GM19372 (cell line): ENCODE data around the gene PDF.
A peak's percentile ranks its signal among the peaks of the same experiment; 100 is the strongest.
"Not testable (repeated sequence)": the region's sequence is repeated elsewhere in the genome, so short reads cannot be mapped to it uniquely, and the experiment has no call there.

Experiments
- ATAC-seq: cut with Tn5 transposase; IDR thresholded peaks from one replicate; pipeline ENCODE4 v1.9.1; 2021; ENCODE audit warnings: mild to moderate bottlenecking, low read depth, moderate library complexity; ENCODE audit not compliant: unreplicated experiment

Gene PDF

DNA sequence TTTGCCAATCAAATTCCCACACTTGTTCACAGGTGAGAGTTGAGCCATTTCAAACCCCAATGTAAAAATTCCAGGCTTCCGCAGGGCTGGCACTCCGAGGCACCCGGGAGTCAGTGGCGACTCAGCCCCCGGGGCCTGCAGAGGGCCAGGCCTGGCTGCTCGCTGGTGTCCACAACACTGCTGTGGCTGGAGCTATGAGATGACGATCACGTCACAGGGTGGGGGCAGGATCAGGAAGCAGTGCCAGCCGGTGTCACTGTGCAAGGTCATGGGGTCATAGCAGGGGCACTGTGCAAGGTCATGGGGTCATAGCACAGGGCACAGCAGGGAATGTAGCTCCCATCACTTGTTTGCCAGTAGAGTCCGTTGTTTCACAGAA, 11.5 kb downstream of the PDF start:
- no peak for ATAC-seq

DNA sequence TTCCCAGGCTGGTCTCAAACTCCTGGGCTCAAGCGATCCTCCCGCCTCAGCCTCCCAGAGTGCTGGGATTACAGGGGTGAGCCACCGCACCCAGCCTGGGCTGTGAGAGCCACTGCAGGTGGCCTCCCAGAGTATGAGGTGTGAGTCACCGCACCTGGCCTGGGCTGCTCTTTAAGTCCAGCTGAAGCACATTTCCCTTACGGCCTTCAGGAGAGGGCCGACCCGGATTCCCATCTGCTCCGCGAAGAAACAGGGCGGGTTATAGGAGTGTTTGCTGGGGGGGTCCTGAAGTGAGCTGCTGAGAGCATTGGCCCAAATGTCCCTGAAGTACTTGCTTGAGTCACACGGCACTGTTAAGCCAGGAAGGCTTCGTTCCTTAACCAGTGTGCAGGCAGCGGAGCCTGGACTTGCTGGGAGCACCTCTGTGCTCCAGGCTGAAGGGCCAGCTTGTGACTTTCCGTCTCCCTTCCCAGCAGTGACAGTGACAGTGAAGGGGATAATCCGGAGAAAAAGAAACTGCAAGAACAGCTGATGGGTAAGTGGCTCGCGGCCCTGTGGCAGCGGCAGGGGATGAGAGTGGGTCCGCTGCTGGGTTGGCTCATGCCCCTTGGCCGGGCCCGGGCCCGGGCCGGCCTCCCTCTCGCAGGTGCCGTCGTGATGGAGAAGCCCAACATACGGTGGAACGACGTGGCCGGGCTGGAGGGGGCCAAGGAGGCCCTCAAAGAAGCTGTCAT, 12.0 kb downstream of the PDF start:
- ATAC-seq: no peak

- no peak for ATAC-seq
Observed at GRCh38 chr16:69316595-69317034, 13.8 kb downstream of the PDF start.

- ATAC-seq: no peak
Observed at GRCh38 chr16:69315486-69316311, 14.7 kb downstream of the PDF start.

DNA sequence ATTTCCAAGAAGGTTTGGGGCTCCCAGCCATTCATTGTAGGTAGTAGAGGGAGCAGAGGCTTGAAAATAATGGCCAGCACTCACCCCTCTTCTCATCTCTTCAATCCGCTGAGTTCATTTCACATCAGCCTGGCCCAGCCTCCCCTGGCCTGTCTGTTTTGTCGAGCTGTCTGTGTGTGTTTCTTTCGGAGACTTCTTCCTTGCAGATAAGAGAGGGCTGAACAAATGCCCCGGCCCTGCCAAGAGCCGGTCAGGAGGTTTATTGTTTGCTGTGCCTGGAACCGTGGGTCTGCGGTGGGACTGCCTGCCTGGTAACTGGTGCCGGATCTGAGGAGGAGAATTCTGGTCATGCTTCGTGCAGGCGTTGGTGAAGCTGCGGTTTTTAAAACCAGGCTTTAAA, 15.9 kb downstream of the PDF start:
- ATAC-seq: no peak

DNA sequence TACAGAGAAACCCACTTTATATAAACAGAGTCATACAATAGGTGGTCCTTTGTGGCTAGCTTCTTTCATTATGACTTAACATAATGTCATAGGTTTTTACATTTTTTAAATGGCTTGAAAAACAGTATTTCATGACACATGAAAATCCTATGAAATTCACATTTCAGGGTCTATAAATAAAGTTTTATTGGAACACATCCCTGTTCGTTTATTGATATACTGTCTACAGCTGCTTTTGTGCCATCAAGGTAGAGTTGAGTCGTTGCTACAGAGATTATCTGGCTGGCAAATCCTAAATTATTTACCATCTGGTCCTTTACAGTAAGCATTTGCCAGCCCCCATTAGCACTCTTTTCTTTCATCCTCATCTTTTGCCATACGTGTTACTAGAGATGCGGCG, 16.9 kb downstream of the PDF start:
- no peak for ATAC-seq

- peak; percentile 44 for ATAC-seq
Observed at GRCh38 chr16:69311533-69312387, 18.6 kb downstream of the PDF start.

GRCh38 chr16:69310653-69311532, 19.5 kb downstream of the PDF start, which contains the start of gene VPS4A:
VPS4A (plus strand) TSS chr16:69311350; CDS start chr16:69311512, 162 bp downstream.
- peak; percentile 96 for ATAC-seq

DNA sequence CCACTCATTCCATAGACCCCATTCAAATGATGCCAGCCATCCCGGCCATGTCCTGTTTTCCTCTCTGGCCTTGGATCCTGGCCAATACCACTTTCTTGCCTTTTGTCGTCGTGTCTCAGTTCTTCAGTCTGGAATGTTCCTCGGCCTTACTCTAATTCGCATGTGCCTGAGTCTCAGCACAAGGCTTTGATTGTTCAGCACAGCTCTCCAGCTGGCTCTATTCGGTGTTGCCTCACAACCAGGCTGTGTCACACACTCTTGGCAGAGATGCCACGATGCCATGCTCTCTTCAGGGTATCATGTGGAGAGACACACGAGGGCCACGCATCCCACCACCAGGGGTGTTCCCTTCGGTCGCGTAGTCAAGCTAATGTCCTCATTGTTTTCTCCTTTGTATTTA, 21.1 kb downstream of the PDF start:
- no peak for ATAC-seq

DNA sequence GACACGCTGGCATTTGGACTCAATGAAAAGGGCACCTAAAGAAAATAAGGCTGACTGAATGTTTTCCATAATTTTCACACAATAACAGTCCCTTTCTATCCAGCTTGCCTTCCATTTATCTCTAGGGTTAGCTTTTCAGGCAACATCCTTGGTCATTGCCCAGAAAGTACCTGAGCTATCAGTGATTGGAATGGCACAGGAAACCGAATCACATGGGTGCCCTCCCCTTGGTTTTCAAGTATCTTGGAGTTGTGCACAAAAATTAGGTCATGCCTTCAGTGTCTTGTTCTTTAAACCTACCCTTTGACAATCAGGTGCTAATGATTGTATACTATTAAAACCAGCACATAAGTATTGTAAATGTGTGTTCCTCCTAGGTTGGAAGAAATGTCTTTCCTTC, 22.5 kb downstream of the PDF start:
- no peak for ATAC-seq

GRCh38 chr16:69307091-69307490, 23.3 kb downstream of the PDF start:
- ATAC-seq: no peak

GRCh38 chr16:69306031-69306430, 24.4 kb downstream of the PDF start:
- ATAC-seq: no peak

GRCh38 chr16:69302301-69302700, 28.1 kb downstream of the PDF start:
- ATAC-seq: no peak

DNA sequence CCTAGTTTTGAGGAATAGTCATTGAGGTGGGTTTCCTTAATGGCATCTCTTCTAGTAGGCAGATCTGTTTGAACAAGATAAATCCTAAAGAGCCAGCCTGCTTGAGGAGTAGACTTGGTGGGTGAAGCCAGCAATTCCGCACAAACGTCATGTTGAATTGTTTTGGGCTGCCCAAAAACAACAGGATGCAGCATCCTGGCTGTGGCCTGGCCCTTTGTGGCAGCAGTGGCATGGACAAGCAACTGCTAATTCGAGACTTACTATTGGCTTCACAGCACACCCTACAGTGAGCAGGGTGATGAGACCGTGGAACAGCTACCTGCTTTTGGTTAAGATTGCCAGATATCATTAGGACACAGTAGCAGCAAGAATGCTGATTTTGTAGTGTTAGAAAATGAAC, 28.5 kb downstream of the PDF start:
- no peak for ATAC-seq

- no peak for ATAC-seq
Observed at GRCh38 chr16:69301187-69301586, 29.2 kb downstream of the PDF start.

DNA sequence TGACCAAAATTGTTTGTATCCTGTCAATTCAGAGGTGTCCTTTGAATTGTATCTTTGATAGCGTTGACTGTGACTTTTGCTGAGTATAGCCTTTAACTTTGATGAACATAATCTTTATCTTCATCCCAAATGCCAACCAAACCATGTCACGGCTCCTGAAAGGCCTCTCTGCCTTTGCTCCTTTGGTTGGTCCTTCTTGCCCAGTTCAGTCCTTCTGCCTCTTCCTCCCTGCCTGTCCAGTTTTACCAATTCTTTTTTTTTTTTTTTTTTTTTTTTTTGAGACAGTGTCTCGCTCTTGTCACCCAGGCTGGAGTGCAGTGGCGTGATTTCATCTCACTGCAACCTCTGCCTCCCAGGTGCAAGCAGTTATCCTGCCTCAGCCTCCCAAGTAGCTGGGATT, 32.1 kb downstream of the PDF start:
- no peak for ATAC-seq

- not testable (repeated sequence) for ATAC-seq
Observed at GRCh38 chr16:69296771-69297170, 33.6 kb downstream of the PDF start.

- no peak for ATAC-seq
Observed at GRCh38 chr16:69294051-69294450, 36.3 kb downstream of the PDF start.

- ATAC-seq: no peak
Observed at GRCh38 chr16:69293401-69293800, 37.0 kb downstream of the PDF start.

GRCh38 chr16:69291657-69292056, 38.7 kb downstream of the PDF start:
- not testable (repeated sequence) for ATAC-seq
